GM12872 (cell line): ENCODE measurements around the gene ANKRD65.
A peak's percentile ranks its signal among the peaks of the same experiment; 100 is the strongest.

Experiments
- TF ChIP-seq, protein P1 (sequence below): IDR thresholded peaks from 3 replicates; pipeline ENCODE4 v1.5.1; 2011; ENCODE audit warnings: low read depth, mild to moderate bottlenecking, low read length, moderate library complexity; ENCODE audit not compliant: insufficient read depth

ANKRD65 gene

DNA sequence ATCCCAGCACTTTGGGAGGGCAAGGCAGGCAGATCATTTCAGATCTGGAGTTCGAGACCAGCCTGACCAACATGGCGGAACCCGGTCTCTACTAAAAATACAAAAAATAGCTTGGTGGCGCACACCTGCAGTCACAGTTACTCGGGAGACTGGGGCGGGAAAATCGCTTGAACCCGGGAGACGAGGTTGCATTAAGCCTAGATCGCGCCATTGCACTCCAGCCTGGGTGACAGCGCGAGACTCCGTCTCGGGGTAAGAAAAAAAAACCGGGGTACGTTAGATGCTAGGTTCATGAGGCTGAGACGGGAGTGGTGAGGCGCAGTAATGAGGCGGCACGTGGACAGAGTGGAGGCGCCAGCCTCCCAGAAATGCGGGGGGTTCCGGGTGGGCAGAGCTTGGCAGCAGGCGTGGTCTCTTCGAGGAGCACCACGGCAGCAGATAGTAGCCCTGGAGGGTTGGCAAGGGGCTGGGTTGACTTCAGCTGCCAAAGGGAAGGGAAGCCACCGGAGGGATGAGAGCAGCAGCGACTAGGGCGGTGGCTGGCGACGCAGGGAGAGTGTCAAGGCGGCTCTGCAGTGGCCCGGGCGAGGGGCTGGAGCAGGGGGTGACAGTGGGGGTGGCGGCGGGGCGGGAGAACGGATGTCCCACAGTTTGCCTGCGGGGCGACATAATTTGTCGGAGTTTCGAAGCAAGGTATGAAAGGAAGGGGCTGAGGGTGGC is 14.8 kb downstream of the ANKRD65 start:
- TF ChIP-seq, protein P1, sequence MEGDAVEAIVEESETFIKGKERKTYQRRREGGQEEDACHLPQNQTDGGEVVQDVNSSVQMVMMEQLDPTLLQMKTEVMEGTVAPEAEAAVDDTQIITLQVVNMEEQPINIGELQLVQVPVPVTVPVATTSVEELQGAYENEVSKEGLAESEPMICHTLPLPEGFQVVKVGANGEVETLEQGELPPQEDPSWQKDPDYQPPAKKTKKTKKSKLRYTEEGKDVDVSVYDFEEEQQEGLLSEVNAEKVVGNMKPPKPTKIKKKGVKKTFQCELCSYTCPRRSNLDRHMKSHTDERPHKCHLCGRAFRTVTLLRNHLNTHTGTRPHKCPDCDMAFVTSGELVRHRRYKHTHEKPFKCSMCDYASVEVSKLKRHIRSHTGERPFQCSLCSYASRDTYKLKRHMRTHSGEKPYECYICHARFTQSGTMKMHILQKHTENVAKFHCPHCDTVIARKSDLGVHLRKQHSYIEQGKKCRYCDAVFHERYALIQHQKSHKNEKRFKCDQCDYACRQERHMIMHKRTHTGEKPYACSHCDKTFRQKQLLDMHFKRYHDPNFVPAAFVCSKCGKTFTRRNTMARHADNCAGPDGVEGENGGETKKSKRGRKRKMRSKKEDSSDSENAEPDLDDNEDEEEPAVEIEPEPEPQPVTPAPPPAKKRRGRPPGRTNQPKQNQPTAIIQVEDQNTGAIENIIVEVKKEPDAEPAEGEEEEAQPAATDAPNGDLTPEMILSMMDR, result no peak

GRCh38 chr1:1403653-1404052 is 17.4 kb downstream of the ANKRD65 start:
- TF ChIP-seq, protein P1, result no peak

GRCh38 chr1:1402072-1402900 is 18.8 kb downstream of the ANKRD65 start:
- TF ChIP-seq, protein P1, result peak; percentile 69

GRCh38 chr1:1401457-1402010 is 19.5 kb downstream of the ANKRD65 start:
- TF ChIP-seq, protein P1, result no peak

DNA sequence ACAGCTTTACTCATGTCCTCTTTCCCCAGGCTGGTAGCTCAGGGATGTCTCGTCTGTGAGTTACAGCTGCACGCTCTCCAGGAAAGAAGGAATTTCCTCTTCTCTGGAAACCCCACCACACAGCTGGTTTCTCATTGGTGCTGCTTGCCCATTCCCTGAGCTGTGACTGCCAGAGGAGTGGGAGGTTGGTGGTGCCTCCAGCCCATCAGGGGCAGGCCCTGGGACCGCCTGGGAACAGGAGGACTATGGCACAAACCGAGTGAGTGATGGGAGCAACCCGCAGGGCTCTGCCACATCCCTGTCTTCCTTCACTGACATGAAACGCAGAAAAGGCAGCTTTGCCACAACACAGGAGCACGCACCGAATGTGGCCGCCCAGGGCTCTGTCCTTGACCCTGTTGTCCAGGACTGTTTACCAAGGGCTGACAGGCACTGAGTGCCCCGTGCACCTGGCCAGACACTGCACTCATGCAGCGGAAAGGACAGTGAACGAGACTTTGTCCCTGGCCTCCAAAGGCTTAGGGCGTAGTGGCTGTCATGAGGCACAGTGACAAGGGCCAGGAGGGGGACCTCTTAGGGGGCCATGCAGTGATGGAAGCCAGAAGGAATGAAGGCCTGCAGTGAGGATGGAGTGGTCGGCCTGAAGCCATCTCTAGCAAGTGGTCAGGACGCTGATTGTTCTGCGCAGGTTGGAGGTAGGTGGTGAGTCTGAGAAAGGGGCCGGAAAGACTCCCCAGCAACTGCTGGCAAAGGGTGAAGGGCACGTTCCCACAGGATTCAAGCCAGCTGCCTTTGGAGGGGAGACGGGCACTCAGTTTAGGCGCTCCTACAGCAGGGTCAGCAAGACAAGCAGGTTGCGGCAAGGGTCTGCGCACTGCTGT is 20.3 kb downstream of the ANKRD65 start:
- TF ChIP-seq, protein P1, result no peak

DNA sequence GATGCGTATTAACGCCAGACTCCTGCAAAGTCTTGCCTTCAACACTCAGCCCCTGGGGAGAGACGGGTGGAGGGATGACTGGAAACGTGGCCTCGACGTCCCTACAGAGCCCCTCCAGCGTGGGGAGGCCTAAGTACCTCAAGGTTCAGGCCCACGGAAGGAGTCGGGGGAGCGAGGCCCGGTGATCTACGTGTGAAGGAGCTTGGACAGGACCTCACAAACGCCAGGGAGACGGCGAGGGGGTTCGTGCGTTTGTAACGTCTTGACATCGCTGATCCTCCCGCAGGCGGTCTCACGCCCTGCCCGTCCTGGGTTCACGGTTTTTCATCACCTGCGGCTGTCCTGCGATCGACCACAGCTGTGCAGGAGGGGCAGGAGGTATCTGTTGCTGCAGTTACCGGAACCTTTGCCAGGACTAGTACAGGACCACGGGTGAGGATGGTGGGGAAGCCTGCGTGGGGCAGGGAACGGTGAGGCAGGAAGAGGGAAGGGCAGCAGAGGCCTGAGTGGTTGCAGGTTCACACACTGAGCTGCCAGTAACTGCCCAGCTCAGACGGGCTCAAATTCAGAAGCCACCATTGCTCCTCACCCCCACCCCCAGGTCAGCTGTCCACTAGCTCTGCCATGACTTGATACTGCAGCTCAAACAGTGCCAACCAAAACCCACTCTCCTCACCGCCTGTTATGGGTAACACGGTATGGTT is 21.1 kb downstream of the ANKRD65 start:
- TF ChIP-seq, protein P1, result no peak
